Hematopoietic multipotent progenitor cell treated with erythropoietin and hydrocortisone succinate and interleukin-3 and kit ligand, for 4 days (in vitro differentiated cells): ENCODE measurements around the gene CEP68.

Experiments
- DNase-seq: peaks from one replicate; pipeline ENCODE4 v3.0.0-alpha.2; 2015

Gene CEP68

DNA sequence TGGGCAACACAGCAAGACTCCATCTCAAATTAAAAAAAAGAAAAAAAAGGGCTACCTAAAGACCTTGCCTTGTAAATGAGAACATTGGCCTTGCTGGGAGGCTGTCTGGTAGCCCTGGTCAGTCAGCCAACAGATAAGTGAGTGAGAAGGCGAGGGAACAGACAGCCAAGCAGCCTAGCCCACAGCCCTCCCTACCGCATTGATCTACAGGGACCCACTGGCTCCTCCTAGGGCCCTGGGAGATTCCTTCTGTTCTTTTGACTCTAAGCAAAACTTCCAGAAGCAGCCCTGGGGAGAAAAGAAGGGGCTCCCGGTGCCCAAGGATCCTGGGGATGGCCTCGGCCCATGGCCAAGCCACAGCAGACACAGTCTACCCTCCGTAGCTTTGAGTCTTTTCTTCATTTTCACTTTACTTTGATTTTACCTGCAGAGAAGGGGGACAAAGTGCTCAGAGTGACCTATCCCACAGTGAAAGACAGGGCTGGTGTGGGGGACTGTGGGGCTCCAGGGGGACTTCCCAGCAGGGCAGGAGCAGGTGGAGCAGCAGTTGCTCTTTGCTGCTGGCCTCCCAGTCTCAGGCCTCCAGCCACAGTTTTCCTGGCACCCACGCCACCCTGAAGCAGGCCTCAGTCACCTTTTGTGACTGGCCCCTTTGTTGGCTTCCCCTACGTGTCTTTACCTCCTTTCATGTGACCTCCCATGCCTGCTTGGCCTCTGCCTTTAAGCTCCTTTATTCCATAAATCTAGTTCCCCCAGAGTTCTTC lies 5.1 kb downstream of the CEP68 start:
- DNase-seq, result no peak

DNA sequence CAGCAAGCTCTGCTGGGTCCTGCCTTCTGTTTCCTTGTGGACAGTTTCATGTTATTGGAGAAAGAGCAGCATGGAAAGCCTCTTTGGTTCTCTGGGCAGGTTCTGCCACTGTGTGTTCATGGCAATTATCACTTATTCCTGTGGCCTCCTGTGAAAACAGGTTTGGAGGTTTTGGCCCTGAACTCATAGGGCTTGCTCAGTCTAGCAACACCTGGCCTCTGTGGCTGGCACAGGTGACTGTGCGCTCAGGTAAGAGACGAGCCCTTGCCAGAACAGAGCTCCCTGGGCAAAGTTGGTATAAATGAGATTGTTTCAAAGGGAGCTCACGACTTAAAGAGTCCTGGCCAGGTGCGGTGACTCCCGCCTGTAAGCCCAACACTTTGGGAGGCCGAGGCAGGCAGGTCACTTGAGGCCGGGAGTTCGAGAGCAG lies 5.7 kb downstream of the CEP68 start:
- DNase-seq, result no peak

DNA sequence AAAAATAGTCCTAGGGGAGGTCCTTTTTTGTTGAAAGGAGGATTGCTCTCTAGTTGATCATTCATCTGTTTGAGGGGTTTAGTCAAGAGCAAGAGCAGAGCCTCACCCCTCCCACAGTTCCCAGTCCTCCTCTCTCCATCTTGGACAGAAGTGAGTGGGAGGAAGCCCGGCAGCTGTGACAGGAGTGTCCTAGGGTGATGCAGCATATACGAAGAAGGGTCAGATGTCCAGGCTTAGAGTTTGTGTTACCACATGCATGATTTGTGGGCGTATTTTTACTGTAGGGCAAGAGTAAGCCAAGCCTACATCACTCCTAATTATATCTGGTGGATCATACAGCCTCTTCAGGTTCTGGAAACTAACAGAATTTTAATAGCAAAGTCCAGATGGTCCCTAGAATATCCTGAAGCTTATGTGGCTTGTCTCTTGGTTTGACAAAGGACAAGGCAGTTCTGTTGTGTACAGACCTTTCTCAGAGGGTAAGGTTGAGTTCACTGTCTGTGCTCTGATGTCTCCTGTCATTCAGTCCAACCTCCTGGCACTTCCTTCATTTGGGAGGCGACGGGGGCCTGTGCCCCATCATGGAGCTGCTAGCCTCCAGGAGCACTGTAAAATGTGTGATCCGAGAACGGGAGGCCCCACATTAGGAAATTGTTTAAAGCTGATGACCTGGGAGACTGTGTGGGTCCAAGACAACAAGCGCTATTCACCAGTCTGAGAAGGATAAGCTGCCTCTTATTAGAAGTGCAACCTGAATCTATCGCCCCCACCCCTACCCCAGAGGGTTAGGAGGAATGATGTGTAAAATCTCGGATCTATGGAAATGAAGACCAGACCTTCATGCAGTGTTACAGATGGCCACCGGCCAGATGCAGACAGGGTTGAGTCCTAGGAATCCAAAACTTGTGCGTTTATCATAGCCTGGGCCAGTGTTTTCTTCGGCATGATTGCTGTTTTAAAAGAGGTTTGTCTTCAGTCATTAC lies 6.9 kb downstream of the CEP68 start:
- DNase-seq, result no peak

DNA sequence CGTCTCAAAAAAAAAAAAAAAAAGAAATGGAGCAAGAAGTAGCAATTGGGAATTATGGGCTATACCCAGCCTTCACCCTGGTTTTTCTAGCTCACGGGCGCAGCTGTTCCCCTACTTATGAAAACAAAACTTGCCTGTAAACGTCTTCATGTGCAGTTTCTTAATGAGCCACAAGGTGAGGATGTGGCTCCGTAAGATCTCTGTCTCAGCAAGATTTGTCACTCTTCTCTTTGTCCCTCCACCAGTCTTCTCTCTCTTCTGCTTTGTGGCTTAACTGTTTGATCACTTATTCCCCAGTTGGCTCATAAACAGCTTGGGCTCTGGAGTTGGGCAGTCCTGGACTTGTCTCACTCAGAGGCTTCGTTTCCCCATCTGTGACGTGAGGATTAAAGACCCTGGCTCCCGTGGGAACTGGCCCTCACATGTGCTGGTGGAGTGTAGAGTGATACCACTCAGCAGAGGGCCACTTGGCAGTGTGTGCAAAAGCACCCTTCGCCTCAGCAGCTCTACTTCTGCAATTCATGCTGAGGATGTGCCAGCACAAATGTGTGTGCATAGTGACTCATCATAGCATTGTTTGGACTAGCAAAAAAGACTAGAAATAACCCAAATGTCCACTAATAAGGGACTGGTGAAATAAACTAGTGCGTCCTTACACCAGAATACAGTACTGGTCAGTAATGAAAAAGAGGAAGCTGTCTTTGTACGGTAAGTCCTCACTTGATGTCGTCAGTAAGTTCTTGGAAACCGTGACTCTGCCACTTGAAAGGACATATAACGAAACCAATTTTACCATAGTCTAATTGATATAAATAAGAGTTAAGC lies 8.7 kb downstream of the CEP68 start:
- peak; percentile 92 for DNase-seq

DNA sequence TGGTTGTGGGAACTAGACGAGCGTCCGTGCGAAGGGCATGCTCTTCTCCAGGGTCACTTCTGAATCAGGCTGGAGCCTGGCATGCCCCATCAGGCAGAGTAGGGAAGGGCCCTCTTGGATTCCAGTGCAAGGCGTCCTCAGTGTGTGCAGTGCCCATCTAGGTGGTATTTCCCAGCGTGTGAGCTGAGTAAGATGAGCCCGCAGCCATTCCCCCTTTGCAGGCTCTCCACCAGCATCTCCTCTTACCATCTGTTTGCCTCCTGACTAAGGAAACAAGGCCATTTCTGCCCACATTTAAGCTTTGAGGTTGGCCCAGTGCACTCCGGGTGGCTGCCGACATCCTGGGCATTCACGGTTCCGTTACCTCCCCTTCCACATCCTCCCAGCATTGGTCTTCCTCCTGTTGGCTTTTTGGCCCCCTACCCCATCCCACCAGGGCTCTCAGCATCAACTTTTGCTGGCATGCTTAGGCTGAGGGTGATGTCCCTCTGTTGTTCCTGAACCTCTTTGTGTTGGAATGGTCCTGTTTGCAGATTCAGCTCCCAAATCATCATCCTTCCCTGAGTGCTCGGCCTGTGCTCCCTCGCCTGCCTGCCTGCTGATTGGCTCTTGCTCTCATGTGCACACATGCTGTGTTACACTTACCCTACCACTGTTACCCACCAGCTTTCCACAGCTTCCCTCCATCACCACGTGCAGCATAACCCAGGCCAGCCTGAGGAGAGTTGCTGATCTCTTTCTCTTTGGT lies 11.8 kb downstream of the CEP68 start:
- peak; percentile 34 for DNase-seq

DNA sequence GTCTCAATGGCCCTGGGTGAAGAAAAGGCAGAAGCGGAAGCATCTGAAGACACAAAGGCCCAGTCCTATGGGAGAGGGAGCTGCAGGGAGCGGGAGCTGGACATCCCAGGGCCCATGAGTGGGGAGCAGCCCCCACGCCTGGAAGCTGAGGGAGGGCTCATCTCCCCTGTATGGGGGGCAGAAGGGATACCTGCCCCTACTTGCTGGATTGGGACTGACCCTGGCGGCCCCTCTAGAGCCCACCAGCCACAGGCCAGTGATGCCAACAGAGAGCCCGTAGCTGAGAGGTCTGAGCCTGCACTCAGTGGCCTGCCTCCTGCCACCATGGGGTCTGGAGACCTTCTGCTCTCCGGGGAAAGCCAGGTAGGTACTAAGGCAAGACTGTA lies 13.2 kb downstream of the CEP68 start:
- no peak for DNase-seq

DNA sequence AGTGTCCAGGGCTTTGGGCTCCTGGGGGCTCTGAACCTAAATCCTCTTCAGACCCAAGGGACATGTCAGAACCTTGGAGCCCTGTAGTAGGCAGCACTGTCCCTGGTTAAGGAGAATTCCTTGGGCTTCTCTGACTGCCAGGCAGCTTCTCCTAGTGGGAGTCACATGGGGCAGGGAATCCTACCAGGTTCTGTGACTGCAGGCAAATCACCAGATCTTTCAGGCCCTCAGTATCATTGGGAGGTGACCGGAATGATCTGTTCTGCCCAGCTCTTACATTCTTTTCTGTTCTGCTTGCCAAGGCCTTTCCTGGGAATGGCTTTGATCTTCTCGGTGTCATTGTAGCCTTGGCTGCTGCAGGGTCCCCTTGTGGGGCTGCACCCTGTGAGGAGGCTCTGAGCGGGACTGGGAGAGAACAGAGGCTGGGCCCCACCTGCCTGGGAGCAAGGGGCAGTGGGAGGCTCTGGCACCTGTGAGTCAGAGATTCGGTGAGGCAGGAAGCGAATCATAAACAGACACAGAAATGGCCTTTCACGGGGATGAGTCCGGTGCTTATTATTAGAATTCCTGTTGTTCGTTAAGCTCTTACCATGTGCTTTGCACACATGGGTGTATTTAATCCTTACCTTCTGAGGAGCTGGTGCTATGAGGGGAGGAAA lies 14.1 kb downstream of the CEP68 start:
- DNase-seq, result no peak

DNA sequence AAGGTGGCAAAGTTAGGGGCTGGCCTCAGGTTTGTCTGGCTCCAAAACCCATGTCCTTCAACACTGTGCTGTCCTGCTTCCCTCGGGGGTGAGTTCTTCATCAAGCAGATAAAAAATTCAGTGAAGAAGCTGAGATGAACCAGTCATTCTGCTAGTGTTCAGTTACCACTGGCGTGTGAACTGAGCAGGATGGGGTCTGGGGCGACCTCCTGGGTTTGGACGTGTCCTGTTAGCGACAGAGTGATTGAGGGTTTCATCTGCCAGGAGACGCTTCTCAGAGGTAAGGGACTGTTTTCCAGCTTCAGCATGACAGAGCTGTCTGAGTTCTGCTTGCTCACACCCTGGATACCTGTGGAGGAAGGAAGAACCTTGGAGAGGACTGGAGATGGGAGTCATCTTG lies 14.6 kb downstream of the CEP68 start:
- no peak for DNase-seq

DNA sequence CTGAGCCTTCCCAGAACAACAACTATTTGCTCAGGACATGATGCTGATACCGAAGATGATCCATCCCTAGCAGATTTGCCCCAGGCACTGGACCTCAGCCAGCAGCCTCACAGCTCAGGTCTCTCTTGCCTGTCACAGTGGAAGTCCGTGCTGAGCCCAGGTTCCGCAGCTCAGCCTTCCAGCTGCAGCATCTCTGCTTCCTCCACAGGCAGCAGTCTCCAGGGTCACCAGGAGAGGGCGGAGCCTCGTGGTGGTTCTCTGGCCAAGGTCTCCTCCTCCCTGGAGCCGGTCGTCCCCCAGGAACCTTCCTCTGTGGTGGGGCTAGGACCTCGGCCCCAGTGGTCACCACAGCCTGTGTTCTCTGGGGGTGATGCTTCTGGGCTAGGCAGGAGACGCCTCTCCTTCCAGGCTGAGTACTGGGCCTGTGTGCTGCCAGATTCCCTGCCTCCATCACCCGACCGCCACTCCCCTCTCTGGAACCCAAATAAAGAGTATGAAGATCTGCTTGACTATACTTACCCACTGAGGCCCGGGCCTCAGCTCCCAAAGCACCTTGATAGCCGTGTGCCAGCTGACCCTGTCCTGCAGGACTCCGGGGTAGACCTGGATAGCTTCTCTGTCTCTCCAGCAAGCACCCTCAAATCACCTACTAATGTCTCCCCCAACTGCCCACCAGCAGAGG lies 15.4 kb downstream of the CEP68 start:
- DNase-seq, result peak; percentile 35

DNA sequence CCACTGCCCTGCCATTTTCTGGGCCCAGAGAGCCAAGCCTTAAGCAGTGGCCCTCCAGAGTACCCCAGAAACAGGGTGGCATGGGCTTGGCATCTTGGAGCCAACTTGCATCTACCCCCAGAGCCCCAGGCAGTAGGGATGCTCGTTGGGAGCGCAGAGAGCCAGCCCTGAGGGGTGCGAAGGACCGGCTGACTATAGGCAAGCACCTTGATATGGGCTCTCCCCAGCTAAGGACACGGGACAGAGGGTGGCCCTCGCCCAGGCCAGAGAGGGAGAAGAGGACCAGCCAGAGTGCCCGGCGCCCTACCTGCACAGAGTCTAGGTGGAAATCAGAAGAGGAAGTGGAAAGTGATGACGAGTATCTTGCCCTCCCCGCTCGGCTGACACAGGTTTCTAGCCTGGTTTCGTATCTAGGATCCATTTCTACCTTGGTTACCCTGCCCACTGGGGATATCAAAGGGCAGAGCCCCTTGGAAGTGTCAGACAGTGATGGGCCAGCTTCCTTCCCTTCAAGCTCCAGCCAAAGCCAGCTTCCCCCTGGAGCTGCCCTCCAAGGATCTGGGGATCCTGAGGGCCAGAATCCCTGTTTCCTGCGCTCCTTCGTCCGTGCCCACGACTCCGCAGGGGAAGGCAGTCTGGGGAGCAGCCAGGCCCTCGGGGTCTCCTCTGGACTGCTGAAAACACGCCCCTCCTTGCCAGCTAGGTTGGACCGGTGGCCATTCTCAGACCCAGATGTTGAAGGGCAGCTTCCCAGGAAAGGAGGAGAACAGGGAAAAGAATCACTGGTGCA lies 16.2 kb downstream of the CEP68 start:
- DNase-seq, result no peak

DNA sequence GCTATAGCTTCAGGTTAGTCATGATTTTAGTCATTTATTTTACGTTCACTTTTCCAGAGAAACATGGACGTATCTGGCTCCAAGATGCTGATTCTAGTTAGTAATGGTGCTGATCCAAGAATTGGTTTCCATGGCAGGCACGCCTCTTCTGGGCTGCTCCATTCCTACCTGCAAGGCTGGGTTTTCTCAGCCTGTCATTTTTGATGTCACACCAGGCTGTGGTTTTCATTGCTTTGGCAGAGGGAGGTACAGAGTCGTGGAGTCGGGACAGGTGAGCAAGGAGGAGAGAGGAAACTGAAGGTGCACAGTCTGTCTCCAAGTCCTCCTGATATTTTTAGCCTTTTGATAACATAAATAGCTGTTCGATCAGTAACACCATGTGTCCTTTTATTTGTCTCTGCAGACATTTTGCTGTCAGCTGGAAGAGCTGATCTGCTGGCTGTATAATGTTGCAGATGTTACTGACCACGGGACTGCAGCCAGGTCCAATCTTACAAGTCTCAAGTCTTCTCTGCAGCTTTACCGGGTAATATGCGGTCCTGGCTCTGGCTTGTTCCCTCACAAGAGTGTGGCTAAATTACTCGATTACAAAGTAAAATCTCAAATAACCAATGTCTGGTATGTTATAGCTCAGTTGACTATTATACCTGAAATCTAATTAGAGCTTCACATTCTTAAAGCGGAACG lies 17.8 kb downstream of the CEP68 start:
- DNase-seq, result no peak

DNA sequence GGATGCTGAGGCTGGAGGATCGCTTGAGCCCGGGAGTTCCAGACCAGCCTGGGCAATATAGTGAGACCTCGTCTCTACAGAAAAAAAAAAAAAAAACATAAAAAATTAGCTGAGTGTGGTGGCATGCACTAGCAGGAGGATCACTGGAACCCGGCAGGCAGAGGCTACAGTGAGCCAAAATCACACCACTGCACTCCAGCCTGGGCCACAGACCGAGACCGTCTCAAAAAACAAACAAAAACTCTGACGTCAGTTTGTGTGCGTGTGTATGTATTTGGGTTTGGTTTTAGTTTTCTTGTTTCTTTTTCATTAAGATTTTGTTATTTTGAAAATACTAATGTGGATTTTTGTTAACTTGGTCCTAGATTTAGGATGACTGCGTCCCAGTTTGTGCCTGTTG lies 19.0 kb downstream of the CEP68 start:
- DNase-seq, result no peak

DNA sequence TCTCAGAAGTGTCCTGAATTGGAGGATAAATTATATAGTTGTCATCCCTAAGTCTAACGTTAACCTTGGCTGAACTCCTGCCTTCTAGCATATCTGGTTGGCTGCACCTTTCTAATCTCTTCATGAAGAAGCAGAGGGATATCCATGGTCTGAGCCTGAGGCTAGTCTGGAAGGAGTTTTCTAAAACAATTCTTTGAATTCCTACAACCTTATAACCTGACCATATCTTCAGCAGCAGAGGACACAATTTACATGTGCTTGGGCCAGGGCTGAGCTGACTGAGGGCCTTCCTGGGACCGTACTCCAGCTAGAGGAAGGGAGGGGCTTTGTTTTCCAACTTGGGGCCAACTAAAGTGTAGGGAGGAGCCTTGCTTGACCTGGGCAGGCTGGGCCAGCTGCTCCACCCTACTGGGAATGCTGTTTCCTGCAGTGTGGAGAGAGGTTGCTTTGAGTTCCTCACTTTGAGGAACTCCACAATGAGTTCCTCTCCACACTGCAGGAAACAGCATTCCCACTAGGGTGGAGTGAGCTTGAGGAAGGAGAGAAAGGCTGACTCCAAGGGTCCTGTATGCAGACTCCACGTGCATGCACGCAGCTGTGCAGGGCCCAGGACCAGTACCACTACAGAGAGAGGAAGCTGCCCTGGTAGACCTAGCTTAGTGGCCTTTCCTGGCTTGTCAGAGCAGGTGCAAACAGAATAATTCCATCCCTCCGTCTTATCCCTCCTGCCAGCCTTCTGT lies 19.6 kb downstream of the CEP68 start:
- DNase-seq, result no peak

DNA sequence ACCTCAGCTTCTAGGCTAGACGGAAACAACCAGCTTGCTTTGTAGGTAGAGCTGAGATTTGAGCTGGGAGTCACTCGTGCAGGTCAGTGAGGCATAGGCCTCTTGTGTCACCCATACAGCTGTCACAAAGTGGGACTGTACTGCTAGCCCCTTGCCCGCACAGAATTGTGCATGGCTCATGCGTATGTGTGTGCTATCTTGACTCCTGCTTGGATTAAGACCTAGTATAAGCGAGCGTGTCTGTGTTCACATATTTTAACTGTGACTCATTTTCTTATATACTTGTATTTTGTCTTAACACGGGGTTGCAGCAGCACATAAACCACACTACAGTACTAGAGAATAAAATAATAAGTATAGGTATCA lies 20.1 kb downstream of the CEP68 start:
- no peak for DNase-seq

DNA sequence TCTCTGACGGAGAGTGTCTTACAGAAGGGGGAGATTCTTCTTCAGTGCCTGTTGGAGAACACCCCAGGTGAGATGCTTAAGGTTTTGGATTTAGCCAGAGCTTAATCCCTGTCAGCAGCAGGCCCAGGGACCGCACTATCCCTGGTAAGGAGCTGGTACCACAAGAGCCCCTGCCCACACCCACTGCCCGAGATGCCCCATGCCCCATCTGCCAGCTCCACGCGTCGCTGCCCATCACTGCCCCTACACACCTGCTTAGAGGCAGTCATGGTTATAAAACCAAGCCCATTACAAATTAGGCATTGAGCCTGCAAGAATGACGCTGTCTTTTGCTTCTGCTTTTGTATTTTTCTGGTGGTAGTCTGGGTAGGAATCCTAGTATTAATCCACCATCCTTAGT lies 21.7 kb downstream of the CEP68 start:
- DNase-seq, result no peak

DNA sequence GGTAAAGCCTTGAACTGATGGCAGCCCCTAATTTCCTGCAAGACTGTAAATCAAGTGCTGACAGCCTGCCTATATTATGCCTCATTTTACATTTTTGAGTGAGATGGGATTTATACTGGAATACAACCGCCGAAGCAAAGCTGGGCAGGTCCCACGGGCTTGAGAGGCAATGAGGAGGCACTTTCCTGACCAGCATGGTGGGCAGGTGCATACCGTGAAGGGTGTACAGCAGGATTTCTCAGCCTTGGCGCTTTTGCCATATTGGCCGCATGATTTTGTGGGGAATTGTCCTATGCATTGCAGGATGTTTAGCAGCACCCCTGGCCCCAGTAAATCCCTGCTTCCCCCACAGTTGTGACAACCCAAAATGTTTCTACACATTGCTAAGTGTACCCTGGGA lies 22.8 kb downstream of the CEP68 start:
- no peak for DNase-seq

DNA sequence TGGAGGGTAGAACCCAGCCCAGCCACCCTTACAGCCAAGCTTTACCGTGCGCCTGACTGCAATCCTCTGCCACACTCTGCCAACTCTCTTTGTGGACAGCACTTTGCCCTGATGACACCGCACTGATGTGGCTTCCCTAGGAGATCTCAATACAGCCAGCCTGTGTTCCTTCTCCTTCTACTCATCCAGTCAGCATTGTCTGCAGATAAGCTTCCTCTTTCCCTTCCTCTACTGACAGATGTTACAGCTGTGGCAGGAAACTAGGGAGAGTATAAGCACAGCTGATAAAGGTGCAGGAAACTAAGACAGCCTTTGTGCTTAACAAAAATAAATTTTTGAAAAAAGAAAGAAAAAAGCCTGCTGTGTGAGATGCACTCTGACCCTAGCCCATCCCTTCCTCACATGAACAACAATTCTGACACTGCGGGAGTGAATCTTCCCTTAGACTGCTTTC lies 25.0 kb downstream of the CEP68 start:
- peak; percentile 97 for DNase-seq

DNA sequence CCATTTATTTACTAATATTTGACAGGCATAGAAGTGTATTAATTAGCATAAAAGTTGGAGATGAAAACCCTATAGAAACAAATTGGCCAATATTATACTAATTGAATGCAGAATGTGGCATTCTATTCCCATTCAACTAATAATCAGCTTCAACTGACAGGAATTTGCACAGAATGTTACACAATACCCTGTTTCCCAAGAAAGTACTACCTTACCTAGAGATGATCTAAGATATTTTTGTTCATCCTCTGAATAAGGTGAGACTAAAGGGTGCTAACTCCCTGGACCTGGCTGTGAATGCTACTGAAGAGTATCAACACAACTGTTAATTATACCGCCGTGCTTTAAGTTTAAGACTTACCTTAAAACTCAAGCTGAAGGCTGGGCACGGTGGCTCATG lies 28.9 kb downstream of the CEP68 start:
- DNase-seq, result no peak

DNA sequence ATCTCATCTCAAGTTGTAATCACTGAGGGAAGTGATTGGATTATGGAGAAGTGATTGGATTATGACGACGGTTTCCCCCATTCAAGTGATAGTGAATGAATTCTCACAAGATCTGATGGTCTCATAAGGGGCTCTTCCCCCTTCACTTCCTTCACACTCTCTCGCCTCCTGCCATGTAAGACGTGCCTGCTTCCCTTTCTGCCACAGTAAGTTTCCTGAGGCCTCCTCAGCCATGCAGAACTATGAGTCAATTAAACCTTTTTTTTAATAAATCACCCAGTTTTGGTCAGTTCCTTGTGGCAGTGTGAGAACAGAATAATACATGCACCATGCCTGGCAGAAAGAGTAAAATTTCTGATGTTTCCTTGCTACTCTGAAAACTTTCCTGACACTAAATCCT lies 36.6 kb downstream of the CEP68 start:
- no peak for DNase-seq
